Neural cell (in vitro differentiated cells): ENCODE results near the gene SPOCK3. TPM values are rescaled to one million over a fixed set of nuclear protein-coding genes. Genes with fewer than 3 reads are reported as not detected.

Experiments used
- H2AFZ ChIP-seq: fragments of 200-600, 300-800 bp; sonication (generic), shearing (Covaris generic); 2 replicates; pipeline ENCODE4 v1.6.0; 2014; ENCODE audit warnings: low read depth, mild to moderate bottlenecking, antibody characterized with exemption, low read length, moderate library complexity
- H3F3A ChIP-seq: fragments of 200-600 bp; shearing (Covaris generic); 2 replicates; pipeline ENCODE4 v1.6.1; 2016; ENCODE audit warnings: mild to moderate bottlenecking, moderate library complexity, mixed read lengths, antibody characterized with exemption, low read length; ENCODE audit not compliant: insufficient read depth, poor library complexity, severe bottlenecking
- H3K27ac ChIP-seq: fragments of 200-600, 300-800 bp; sonication (generic), shearing (Covaris generic); 2 replicates; pipeline ENCODE4 v1.5.1; 2014; ENCODE audit warnings: mild to moderate bottlenecking, low read length, moderate library complexity
- H3K27me3 ChIP-seq: fragments of 300-800, 200-600 bp; sonication (generic), shearing (Covaris generic); 2 replicates; pipeline ENCODE4 v1.6.0; 2014; ENCODE audit warnings: mild to moderate bottlenecking, low read depth, low read length, moderate library complexity; ENCODE audit not compliant: insufficient read depth
- H3K36me3 ChIP-seq: fragments of 300-800, 200-600 bp; sonication (generic), shearing (Covaris generic); 2 replicates; pipeline ENCODE4 v1.5.1; 2014; ENCODE audit warnings: mild to moderate bottlenecking, antibody characterized with exemption, low read length, moderate library complexity; ENCODE audit not compliant: insufficient read depth
- H3K4me2 ChIP-seq: fragments of 300-800, 200-600 bp; sonication (generic), shearing (Covaris generic); 2 replicates; pipeline ENCODE4 v1.6.0; 2014; ENCODE audit warnings: mild to moderate bottlenecking, low read length
- H3K4me3 ChIP-seq: fragments of 300-800, 200-600 bp; sonication (generic), shearing (Covaris generic); 2 replicates; pipeline ENCODE4 v1.5.1; 2014; ENCODE audit warnings: mild to moderate bottlenecking, low read length, moderate library complexity
- H3K79me2 ChIP-seq: fragments of 200-600 bp; shearing (Covaris generic); replicated peaks from 2 replicates; pipeline ENCODE4 v1.6.0; 2014; ENCODE audit warnings: mild to moderate bottlenecking, low read length, moderate library complexity; ENCODE audit not compliant: insufficient read depth
- H3K9ac ChIP-seq: fragments of 300-800, 200-600 bp; sonication (generic), shearing (Covaris generic); 2 replicates; pipeline ENCODE4 v1.6.1; 2016; ENCODE audit warnings: mild to moderate bottlenecking, low read length, mixed read lengths
- H3K9me2 ChIP-seq: fragments of 200-600 bp; shearing (Covaris generic); 2 replicates; pipeline ENCODE4 v1.6.1; 2016; ENCODE audit warnings: mild to moderate bottlenecking, low read length, mixed read lengths; ENCODE audit not compliant: insufficient read depth
- H3K9me3 ChIP-seq: fragments of 200-600, 300-800 bp; sonication (generic), shearing (Covaris generic); 2 replicates; pipeline ENCODE4 v1.6.1; 2016; ENCODE audit warnings: mild to moderate bottlenecking, mixed run types, low read length, moderate library complexity, mixed read lengths
- H4K20me1 ChIP-seq: fragments of 200-600 bp; shearing (Covaris generic); 2 replicates; pipeline ENCODE4 v1.6.1; 2016; ENCODE audit warnings: mild to moderate bottlenecking, mixed run types; ENCODE audit not compliant: insufficient read depth
- CTCF ChIP-seq: fragments of 450-650 bp; IDR thresholded peaks from 2 replicates; pipeline ENCODE4 v1.5.1; 2014; ENCODE audit warnings: antibody characterized with exemption, mild to moderate bottlenecking, moderate library complexity; ENCODE audit not compliant: poor library complexity, severe bottlenecking
- EP300 ChIP-seq: fragments of 450-650 bp; conservative IDR thresholded peaks from 2 replicates; pipeline ENCODE4 v1.6.1; 2014; ENCODE audit warnings: antibody characterized with exemption, mild to moderate bottlenecking, moderate library complexity; ENCODE audit not compliant: poor library complexity, severe bottlenecking
- EZH2 ChIP-seq: fragments of 200-600, 300-800 bp; shearing (Covaris generic), sonication (generic); IDR thresholded peaks from 2 replicates; pipeline ENCODE4 v1.6.1; 2014; ENCODE audit warnings: antibody characterized with exemption, low read length, borderline replicate concordance, mild to moderate bottlenecking; ENCODE audit not compliant: insufficient read depth, poor library complexity, severe bottlenecking
- MXI1 ChIP-seq: fragments of 450-650 bp; conservative IDR thresholded peaks from 2 replicates; pipeline ENCODE4 v1.6.1; 2014; ENCODE audit warnings: antibody characterized with exemption, mild to moderate bottlenecking; ENCODE audit not compliant: poor library complexity, severe bottlenecking
- POLR2AphosphoS5 ChIP-seq: IDR thresholded peaks from 2 replicates; pipeline ENCODE4 v1.6.1; 2012
- RAD21 ChIP-seq: fragments of 450-650 bp; conservative IDR thresholded peaks from 2 replicates; pipeline ENCODE4 v1.6.1; 2014; ENCODE audit warnings: antibody characterized with exemption, mild to moderate bottlenecking, moderate library complexity
- REST ChIP-seq: IDR thresholded peaks from 2 replicates; pipeline ENCODE4 v1.6.1; 2012; ENCODE audit warnings: borderline replicate concordance
- SMC3 ChIP-seq: fragments of 450-650 bp; conservative IDR thresholded peaks from 2 replicates; pipeline ENCODE4 v1.6.1; 2014; ENCODE audit warnings: antibody characterized with exemption, mild to moderate bottlenecking, moderate library complexity; ENCODE audit not compliant: poor library complexity
- TAF1 ChIP-seq: IDR thresholded peaks from 2 replicates; pipeline ENCODE4 v1.6.1; 2012; ENCODE audit warnings: low read depth
- polyA plus RNA-seq: library from polyadenylated mRNA; depleted of rRNA; stranded (reverse); fragments of >200 nt; gene quantifications from 2 replicates; pipeline ENCODE4 v1.2.3, GENCODE V29; 2014

Gene SPOCK3
- polyA plus RNA-seq, 1 donor from 2014 or later = 7.9 TPM

GRCh38 chr4:167079762-167080161 lies 154.5 kb downstream of the SPOCK3 start:
- H3K79me2 ChIP-seq = no peaks in the 10 kb centered on the region
- H3F3A ChIP-seq = no peaks in the 10 kb centered on the region
- TF ChIP-seq POLR2AphosphoS5 (no peak), TAF1 (no peak)
- H3K9ac ChIP-seq = no peak overlapping the region
- H3K9me2 ChIP-seq = no peaks in the 10 kb centered on the region
- H3K27me3 ChIP-seq = no peaks in the 10 kb centered on the region
- H3K9me3 ChIP-seq = no peaks in the 10 kb centered on the region
- no peak overlapping the region for H3K4me3 ChIP-seq
- H3K4me2 ChIP-seq = no peak overlapping the region
- no peaks in the 10 kb centered on the region for H3K36me3 ChIP-seq
- no peaks in the 10 kb centered on the region for H4K20me1 ChIP-seq
- H2AFZ ChIP-seq = no peak overlapping the region
- H3K27ac ChIP-seq = no peak overlapping the region

- Histone ChIP-seq H3K4me2 (no peak overlapping the region), H3K79me2 (no peaks in the 10 kb centered on the region), H3K36me3 (no peaks in the 10 kb centered on the region), H3K27me3 (no peaks in the 10 kb centered on the region), H3K27ac (no peak overlapping the region), H3K9me3 (no peaks in the 10 kb centered on the region), H3K9ac (no peak overlapping the region), H3F3A (no peaks in the 10 kb centered on the region), H3K4me3 (no peak overlapping the region), H2AFZ (no peak overlapping the region), H3K9me2 (no peaks in the 10 kb centered on the region), H4K20me1 (no peaks in the 10 kb centered on the region)
- TF ChIP-seq REST = no peak
- TF ChIP-seq MXI1 = no peak
- TF ChIP-seq EZH2 = no peak
- no peak for TF ChIP-seq RAD21
- TF ChIP-seq POLR2AphosphoS5 = no peak
- TF ChIP-seq CTCF = no peak
- no peak for TF ChIP-seq TAF1
- TF ChIP-seq SMC3 = no peak
- TF ChIP-seq EP300 = no peak
Measured at GRCh38 chr4:167052631-167053091, 181.6 kb downstream of the SPOCK3 start.

- Histone ChIP-seq H4K20me1 (no peaks in the 10 kb centered on the region), H3K9me2 (no peaks in the 10 kb centered on the region), H3F3A (no peaks in the 10 kb centered on the region), H3K27ac (no peak overlapping the region), H3K9ac (no peak overlapping the region), H3K27me3 (no peaks in the 10 kb centered on the region), H2AFZ (no peak overlapping the region), H3K9me3 (no peaks in the 10 kb centered on the region), H3K4me2 (no peak overlapping the region), H3K79me2 (no peaks in the 10 kb centered on the region), H3K4me3 (no peak overlapping the region), H3K36me3 (no peaks in the 10 kb centered on the region)
- TF ChIP-seq CTCF (no peak), MXI1 (no peak), RAD21 (no peak), REST (no peak), EZH2 (no peak), TAF1 (no peak), POLR2AphosphoS5 (no peak), EP300 (no peak), SMC3 (no peak)
Measured at GRCh38 chr4:167049257-167049656, 185.0 kb downstream of the SPOCK3 start.
